NCI-H1694 (cell line): ENCODE data around the gene TAF1B.

ENCODE experiments used
- DNase-seq: peaks from one replicate; lab custom pipeline; 2025; lab: John Stamatoyannopoulos, UW

Gene TAF1B

DNA sequence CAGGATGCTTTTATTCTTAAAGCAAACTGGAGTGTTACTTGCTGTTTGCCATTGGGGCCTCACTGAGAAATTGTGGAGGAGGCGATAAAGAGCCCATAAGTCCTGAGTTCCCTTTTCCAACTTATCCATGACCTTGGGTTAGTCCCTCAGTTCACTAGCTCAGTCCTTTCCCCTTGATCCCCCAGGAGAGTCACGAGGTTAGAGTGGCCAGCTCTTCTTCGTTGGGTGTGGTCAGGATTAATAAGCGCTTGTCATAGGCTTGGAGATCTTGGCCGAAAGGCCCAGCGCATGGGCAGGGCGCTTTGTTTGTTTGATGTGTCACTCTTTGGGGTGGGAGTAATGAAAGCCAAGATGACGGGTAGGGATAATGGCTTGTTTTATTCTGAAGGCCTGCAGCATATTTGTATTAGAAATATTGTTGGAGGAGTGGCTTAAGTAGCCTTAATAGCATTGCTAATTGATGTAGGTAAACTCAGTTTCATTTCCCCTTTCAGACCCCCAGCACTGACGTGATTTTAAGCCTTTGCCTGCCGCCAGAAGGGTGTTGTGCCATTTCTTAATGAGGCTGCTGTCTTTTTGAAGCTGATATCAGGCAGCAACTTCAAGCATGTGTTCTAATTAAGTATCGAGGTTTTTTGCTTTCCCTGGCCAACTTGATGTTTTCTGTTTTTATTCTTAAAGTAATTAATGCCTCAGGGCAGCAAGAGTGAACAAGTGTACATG is 123.9 kb downstream of the TAF1B start:
- no peak for DNase-seq

DNA sequence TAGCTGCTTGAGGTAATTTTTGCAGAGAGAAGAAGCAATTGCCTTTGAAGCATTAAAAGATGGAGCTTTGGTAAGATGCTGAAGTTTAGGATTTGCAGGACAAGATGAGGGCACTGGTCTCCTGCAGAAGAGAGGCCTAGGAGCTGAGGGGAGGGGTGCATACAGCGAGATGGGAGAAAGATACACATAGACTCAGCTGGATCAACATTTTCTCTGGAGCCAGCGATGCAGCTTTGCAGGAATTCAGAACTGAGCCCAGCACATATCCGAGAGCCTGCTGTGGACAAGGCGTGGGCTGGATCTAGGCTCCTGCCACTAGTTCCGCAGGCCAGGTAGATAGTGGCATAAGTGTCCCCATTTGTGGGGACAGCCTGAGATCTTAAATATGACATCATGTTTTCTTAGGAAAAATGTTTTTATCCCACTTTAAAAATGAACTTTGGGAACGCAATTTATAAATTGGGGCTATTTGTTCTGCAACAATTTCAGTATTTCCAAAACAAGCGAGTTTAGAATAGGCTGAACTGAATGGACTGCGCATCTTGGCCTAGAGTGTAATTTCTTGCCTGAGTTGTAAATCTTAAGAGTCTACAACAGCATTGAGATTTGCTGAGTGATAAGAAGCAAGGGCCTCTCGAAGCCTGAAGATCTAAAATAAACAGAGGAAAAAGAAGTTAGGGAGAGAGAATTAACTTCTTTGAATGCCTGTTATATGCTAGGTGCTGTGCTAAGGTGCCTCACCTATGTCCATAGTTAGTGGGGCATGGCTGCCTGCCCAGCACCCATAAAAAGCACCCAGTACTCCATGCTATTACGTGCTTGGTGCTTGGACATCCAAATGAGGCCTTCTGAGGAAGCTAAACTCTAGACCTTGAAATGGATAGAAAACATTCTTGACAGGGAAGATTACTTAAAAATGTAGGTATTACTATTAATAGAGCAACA is 125.6 kb downstream of the TAF1B start:
- no peak for DNase-seq

- DNase-seq: no peak
These were observed 127.1 kb downstream of the TAF1B start for GRCh38 chr2:9970200-9971044.

- no peak for DNase-seq
These were observed 128.0 kb downstream of the TAF1B start for GRCh38 chr2:9971105-9971818.

- DNase-seq: no peak
These were observed 128.6 kb downstream of the TAF1B start for GRCh38 chr2:9971890-9972289.

DNA sequence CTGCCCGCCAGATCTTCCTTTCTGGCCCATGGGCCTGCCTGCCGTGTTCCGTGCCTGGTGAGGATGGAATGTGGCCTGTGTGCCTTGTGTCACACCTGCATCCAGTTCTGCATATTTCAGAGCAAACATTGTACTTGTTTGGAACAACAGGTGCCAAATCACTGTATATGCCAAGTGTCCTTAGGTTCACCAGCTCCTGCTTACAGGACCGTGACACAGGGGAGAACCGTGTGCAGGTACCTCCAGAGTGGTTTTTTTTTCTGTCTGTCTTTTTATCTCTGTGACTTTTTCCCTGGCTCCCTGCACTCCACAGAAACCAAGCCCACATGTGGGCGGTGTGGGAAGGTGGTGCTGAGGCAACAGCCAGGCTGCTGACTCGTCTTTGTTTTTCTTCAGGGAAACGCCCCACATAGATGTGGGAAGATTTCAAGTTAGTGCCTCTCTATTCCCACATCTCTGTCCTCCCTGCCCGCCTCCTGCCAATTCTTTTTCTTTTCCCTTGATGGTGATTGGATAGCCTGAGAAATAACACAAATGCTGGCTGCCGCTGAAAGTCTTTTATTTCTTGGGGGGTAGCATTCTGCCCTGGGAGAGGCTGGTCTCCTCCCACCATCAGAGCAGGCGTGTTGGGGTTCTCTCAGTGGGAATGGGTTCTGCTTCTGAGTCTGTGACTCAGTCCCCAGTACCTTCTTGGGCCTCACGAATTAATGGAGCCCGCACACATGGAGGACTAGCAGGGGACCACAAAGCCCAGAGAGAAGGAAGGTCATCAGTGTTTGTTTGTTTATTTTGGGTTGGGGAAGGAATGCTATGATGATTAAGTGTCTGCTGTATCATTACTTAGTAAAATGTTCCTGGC is 129.6 kb downstream of the TAF1B start:
- no peak for DNase-seq

DNA sequence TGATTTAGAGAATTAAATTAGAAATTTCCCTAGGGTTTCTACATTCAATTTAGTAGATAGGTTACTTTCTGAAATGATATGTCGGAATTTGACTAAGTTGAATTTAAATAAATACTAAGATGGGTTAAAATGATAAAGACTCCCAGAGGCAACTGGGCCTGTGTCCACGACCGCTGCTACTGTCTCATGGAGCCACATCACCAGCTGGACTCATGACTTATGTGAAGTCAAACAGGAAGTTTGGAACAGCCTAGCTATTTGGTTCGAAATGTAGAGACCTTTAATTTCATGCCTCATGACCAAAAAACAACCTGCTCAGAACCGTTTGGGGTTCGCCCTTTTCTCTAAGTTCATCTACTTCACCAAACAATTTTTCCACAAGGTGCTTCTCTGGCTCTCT is 130.4 kb downstream of the TAF1B start:
- no peak for DNase-seq

- DNase-seq: no peak
These were observed 131.1 kb downstream of the TAF1B start for GRCh38 chr2:9974343-9974742.

- no peak for DNase-seq
These were observed 132.1 kb downstream of the TAF1B start for GRCh38 chr2:9975328-9975727.

DNA sequence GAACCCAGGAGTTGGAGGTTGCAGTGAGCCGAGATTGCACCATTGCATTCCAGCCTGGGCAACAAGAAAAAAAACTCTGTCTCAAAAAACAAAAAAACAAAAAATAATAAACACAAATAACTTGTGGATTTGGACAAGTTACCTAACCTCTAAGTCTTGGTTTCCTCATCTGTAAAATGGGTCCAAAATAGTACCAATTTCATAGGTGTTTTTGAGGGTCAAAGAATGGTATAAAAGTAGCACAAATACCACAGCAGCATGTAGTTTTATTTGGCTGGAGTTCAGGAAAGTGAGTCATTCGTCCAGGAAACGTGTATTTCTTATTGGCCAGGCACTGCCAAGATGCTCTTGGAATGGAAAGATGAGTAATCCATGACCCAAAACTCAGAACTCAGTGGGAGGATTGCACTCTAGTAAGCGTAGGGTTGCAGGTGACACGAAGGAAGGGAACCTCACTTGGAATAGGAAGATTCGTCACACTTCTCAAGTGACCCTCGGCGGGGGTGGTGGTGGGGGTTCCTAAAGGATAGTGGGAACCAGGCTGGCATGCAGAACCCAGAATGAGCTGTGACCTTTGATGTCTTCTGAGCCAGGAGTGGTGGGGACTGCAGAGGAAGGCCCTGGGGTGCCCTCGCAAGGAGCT is 132.7 kb downstream of the TAF1B start:
- DNase-seq: no peak

- DNase-seq: no peak
These were observed 136.7 kb downstream of the TAF1B start for GRCh38 chr2:9979977-9980376.

- DNase-seq: no peak
These were observed 137.2 kb downstream of the TAF1B start for GRCh38 chr2:9980520-9980919.

DNA sequence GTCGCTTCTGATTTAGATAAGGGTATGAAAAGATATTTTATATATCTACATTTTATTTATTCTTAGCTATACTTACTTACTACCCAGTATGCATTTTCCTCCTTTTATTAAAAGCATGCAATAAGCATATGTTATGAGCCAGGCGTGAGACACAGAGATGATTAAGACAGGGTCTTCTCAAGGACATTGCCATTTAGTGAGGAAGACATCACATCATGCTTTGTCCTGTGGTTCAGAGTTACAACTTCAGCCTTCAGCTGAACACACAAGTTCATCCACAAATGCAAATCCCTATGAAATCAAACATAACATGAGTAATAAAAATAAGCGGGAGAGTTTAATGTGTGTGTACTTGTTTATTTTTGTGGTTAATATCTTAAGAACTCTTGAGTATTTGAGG is 138.4 kb downstream of the TAF1B start:
- DNase-seq: no peak

DNA sequence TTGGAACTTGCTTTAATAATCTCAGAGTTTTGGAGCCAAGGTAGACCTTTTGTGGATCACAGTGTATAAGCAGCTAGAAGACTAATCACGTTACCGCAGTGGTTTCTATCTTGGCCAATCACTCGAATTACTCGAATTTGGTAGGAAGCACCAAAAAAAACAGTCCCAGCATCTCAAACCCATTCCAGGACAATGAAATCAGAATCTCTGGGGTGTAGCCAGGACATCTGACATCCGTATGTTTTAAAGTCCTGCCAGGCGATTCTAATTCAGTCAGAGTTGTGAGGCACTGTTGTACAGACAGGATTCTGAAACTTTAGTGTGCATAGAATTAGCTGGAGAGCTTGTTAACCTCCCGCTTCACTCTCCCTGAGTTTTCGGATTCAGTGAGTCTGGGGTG is 139.0 kb downstream of the TAF1B start:
- DNase-seq: no peak

GRCh38 chr2:9982891-9983290 is 139.6 kb downstream of the TAF1B start:
- DNase-seq: no peak

- DNase-seq: no peak
These were observed 140.3 kb downstream of the TAF1B start for GRCh38 chr2:9983401-9984216.
